ENCODE data around the gene CLUH. TPM values are rescaled to one million over a fixed set of nuclear protein-coding genes. Genes with fewer than 3 reads are reported as not detected.

Gene CLUH
- total and polyA plus RNA-seq, 9 donors, result 11.5 to 57.9 (median 42.6) TPM

DNA sequence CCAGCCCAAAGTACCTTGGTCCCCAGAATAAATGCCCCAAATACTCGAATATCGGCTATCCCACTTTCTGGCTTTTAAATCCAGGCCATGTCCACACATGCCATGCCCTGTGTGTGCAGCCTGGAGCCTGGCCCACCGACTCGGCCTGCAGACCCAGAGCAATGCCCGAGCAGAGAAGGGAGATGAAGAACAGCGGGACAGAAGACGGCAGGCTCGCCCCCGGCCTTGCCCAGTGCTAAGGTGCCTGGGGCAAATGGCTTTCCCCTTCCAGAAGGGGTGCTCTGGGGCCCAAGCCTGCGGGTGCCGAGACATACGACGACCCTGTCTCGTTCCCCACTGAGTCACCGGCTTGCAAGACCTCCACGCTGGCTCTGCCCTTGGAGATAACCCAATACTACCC lies 8.0 kb downstream of the CLUH start:
- H3K9me3 ChIP-seq, result no peaks in the 10 kb centered on the region
- no peaks in the 10 kb centered on the region for H3K36me3 ChIP-seq
- H3K4me1 ChIP-seq (ENCODE audit: insufficient read depth), result peaks cover 11% of the 10 kb centered on the region
- no peaks in the 10 kb centered on the region for H3K27me3 ChIP-seq
- no peak overlapping the region for H3K27ac ChIP-seq
- no peak for TF ChIP-seq EP300 (IDR thresholded peaks at IDR 0.05)
- no peak for TF ChIP-seq POLR2A (IDR thresholded peaks at IDR 0.05)
- WGBS, 3 donors, result 86 to 92% (median 90%) methylated on average over 16 of the region's 16 CpGs
- intact Hi-C loops (cut with DNase I), result loop anchor here in 1 of 4 donors (10.0 kb wide), 1 partner anchor 109 kb away; the partner anchor contains the start of gene PAFAH1B1
- no peak overlapping the region for H3K4me3 ChIP-seq
- peak in 2 of 5 donors; percentile 10 to 29 for DNase-seq

GRCh38 chr17:2703181-2703580 lies 8.4 kb downstream of the CLUH start:
- no peaks in the 10 kb centered on the region for H3K9me3 ChIP-seq
- peaks cover 11% of the 10 kb centered on the region for H3K4me1 ChIP-seq (ENCODE audit: insufficient read depth)
- DNase-seq, result peak in 2 of 5 donors; percentile 19 to 29
- no peak overlapping the region for H3K4me3 ChIP-seq
- 88 to 93% (median 91%) methylated on average over 16 to 20 of the region's 20 CpGs for WGBS, 3 donors
- no peaks in the 10 kb centered on the region for H3K36me3 ChIP-seq
- no peak overlapping the region for H3K27ac ChIP-seq
- no peak for TF ChIP-seq POLR2A (IDR thresholded peaks at IDR 0.05)
- TF ChIP-seq, protein P1, sequence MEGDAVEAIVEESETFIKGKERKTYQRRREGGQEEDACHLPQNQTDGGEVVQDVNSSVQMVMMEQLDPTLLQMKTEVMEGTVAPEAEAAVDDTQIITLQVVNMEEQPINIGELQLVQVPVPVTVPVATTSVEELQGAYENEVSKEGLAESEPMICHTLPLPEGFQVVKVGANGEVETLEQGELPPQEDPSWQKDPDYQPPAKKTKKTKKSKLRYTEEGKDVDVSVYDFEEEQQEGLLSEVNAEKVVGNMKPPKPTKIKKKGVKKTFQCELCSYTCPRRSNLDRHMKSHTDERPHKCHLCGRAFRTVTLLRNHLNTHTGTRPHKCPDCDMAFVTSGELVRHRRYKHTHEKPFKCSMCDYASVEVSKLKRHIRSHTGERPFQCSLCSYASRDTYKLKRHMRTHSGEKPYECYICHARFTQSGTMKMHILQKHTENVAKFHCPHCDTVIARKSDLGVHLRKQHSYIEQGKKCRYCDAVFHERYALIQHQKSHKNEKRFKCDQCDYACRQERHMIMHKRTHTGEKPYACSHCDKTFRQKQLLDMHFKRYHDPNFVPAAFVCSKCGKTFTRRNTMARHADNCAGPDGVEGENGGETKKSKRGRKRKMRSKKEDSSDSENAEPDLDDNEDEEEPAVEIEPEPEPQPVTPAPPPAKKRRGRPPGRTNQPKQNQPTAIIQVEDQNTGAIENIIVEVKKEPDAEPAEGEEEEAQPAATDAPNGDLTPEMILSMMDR (IDR thresholded peaks at IDR 0.05), result no peak
- TF ChIP-seq EP300 (IDR thresholded peaks at IDR 0.05), result no peak
- intact Hi-C loops (cut with DNase I), result loop anchor here in 1 of 4 donors (10.0 kb wide), 1 partner anchor 108 kb away; the partner anchor contains the start of gene PAFAH1B1
- no peaks in the 10 kb centered on the region for H3K27me3 ChIP-seq

- peaks cover 2% of the 10 kb centered on the region for H3K4me1 ChIP-seq (ENCODE audit: insufficient read depth)
- DNase-seq, result peak in 3 of 5 donors; percentile 7 to 26 (median 8)
- H3K27me3 ChIP-seq, result no peaks in the 10 kb centered on the region
- intact Hi-C loops (cut with DNase I), result loop anchor here in 1 of 4 donors (10.0 kb wide), 1 partner anchor 107 kb away; the partner anchor contains the start of gene PAFAH1B1
- no peaks in the 10 kb centered on the region for H3K9me3 ChIP-seq
- no peak overlapping the region for H3K27ac ChIP-seq
- WGBS, 3 donors, result 83 to 89% (median 86%) methylated on average over 22 of the region's 22 CpGs
- no peak overlapping the region for H3K4me3 ChIP-seq
- H3K36me3 ChIP-seq, result no peaks in the 10 kb centered on the region
- TF ChIP-seq, protein P1 (IDR thresholded peaks at IDR 0.05), result no peak
- TF ChIP-seq POLR2A (IDR thresholded peaks at IDR 0.05) (no peak), EP300 (IDR thresholded peaks at IDR 0.05) (no peak)
Measured at GRCh38 chr17:2701996-2702741, 9.4 kb downstream of the CLUH start.

DNA sequence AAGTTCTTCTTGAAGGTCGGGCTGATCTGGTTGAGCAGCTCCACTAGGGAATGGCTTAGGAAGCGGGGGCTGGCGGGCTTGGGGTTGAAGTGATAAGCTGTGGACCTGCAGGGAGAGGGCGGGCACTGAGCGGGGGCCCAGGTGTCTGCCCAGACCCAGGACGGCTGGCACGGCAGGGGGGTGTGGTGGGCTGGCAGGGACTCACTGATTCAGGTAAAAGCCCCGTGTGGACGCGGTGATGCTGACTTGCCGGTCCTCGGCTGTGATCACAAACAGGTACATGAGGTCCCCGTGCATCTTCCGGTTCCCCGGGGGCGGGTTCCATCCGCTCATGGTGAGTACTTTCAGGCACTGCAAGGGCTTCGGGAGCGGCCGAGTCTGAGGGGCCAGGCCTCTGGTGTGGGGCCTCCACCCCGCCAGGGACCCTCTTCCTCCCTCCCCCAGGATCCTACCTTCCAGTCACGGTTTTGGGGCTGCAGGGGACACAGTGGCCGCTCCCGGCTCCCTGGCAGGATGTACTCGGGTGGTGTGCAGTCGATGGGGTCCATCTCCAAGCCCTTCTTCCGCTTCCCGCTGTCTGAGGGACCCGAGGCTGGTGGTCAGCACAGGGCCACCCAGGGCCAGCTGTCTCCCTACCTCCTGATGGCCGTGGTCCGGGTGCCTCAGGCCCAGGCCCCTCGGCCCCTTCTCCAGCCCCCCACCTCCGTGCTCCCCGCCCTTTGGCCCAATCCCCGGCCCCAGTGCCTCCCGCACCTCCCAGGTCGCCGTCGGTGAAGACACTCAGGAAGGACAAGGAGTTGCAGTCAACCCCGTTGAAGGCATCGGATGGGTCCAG lies 10.2 kb downstream of the CLUH start:
- no peaks in the 10 kb centered on the region for H3K9me3 ChIP-seq
- H3K4me1 ChIP-seq (ENCODE audit: insufficient read depth), result no peaks in the 10 kb centered on the region
- no peak overlapping the region for H3K27ac ChIP-seq
- H3K36me3 ChIP-seq, result no peaks in the 10 kb centered on the region
- no peak overlapping the region for H3K4me3 ChIP-seq
- TF ChIP-seq POLR2A (IDR thresholded peaks at IDR 0.05) (no peak), EP300 (IDR thresholded peaks at IDR 0.05) (no peak)
- TF ChIP-seq, protein P1 (IDR thresholded peaks at IDR 0.05), result no peak
- peak in 4 of 5 donors; percentile 8 to 35 (median 25) for DNase-seq
- intact Hi-C loops (cut with DNase I), result loop anchor here in 1 of 4 donors (10.0 kb wide), 1 partner anchor 107 kb away; the partner anchor contains the start of gene PAFAH1B1
- 89 to 91% (median 90%) methylated on average over 40 to 41 of the region's 41 CpGs for WGBS, 3 donors
- H3K27me3 ChIP-seq, result no peaks in the 10 kb centered on the region

Data from ovary (tissue), 9 donors.